GM23338 (cell line): ENCODE data around the gene CUX1.

Experiments used
- CREB1 ChIP-seq: fragments of 250-450 bp; sonication (Bioruptor Pico); IDR thresholded peaks from 2 replicates; pipeline ENCODE4 v1.5.0; 2020; ENCODE audit warnings: low read depth, mild to moderate bottlenecking, moderate library complexity
- CTCF ChIP-seq, 2 experiments: fragments of 200-600 bp in 1 of 2; sonication (generic) in 1 of 2; conservative IDR thresholded peaks; 2 replicates each; pipeline versions ENCODE4 v1.5.1 to v1.6.1; 2016 to 2017; ENCODE audit warnings: antibody characterized with exemption in 2 of 2, low read depth in 2 of 2, mild to moderate bottlenecking in 2 of 2, moderate library complexity in 1 of 2
- EZH2 ChIP-seq: fragments of 200-600 bp; sonication (generic); IDR thresholded peaks from one replicate; pipeline ENCODE4 v1.8.0; 2017; ENCODE audit warnings: antibody characterized with exemption, mild to moderate bottlenecking, low read depth; ENCODE audit not compliant: unreplicated experiment
- NANOG ChIP-seq: IDR thresholded peaks from 2 replicates; pipeline ENCODE4 v1.6.1; 2016; ENCODE audit warnings: antibody characterized with exemption, borderline replicate concordance
- POLR2AphosphoS5 ChIP-seq: IDR thresholded peaks from 2 replicates; pipeline ENCODE4 v1.6.1; 2016; ENCODE audit warnings: antibody characterized with exemption, low read depth
- REST ChIP-seq: IDR thresholded peaks from one replicate; pipeline ENCODE4 v1.6.1; 2018; ENCODE audit warnings: antibody characterized with exemption; ENCODE audit not compliant: unreplicated experiment
- STAT1 ChIP-seq: IDR thresholded peaks from one replicate; pipeline ENCODE4 v1.6.1; 2016; ENCODE audit warnings: antibody characterized with exemption; ENCODE audit not compliant: unreplicated experiment

GRCh38 chr7:101869901-101870290 lies 52.5 kb downstream of the CUX1 start:
- TF ChIP-seq CTCF (conservative IDR thresholded peaks at IDR 0.05; ENCODE audit: low read depth in 2 of 2): peak in 1 of 2 experiments; percentile 2; a peak in 1 of 4 replicates
- TF ChIP-seq EZH2: no peak
- no peak for TF ChIP-seq POLR2AphosphoS5
- no peak for TF ChIP-seq CREB1 (CRISPR knock-in tag)
- TF ChIP-seq STAT1: no peak
- TF ChIP-seq REST: no peak
- TF ChIP-seq NANOG: no peak
